Stimulated activated CD8-positive, alpha-beta memory T cell treated with anti-CD3 and anti-CD28 coated beads, Interleukin-7, amount 100 ng/mL, for 24 hours (primary cell): ENCODE data around the gene SMARCD1.

ENCODE experiments used
- DNase-seq: peaks from one replicate; pipeline ENCODE4 v3.0.0-alpha.2; 2020; ENCODE audit warnings: low read depth

Gene SMARCD1

GRCh38 chr12:50057000-50057841 lies 27.9 kb upstream of the SMARCD1 start, which contains the start of gene ASIC1:
Gene ASIC1 (plus strand): TSS chr12:50057596. CDS start chr12:50058767, 1,171 bp downstream.
- DNase-seq = no peak

GRCh38 chr12:50057896-50058670 lies 27.1 kb upstream of the SMARCD1 start:
- DNase-seq = no peak

GRCh38 chr12:50058743-50059312 lies 26.3 kb upstream of the SMARCD1 start:
- no peak for DNase-seq

GRCh38 chr12:50059440-50060119 lies 25.6 kb upstream of the SMARCD1 start:
- peak; percentile 34 for DNase-seq

GRCh38 chr12:50060120-50060468 lies 25.0 kb upstream of the SMARCD1 start:
- no peak for DNase-seq

GRCh38 chr12:50061171-50061570 lies 24.0 kb upstream of the SMARCD1 start:
- no peak for DNase-seq

- DNase-seq = no peak
Observed at GRCh38 chr12:50061946-50062686, 23.0 kb upstream of the SMARCD1 start.

- no peak for DNase-seq
Observed at GRCh38 chr12:50062728-50063460, 22.2 kb upstream of the SMARCD1 start.

- no peak for DNase-seq
Observed at GRCh38 chr12:50065726-50066310, 19.3 kb upstream of the SMARCD1 start.

- DNase-seq = no peak
Observed at GRCh38 chr12:50066402-50066801, 18.7 kb upstream of the SMARCD1 start.

GRCh38 chr12:50069069-50069468 lies 16.1 kb upstream of the SMARCD1 start:
- DNase-seq = no peak

- no peak for DNase-seq
Observed at GRCh38 chr12:50069539-50069938, 15.6 kb upstream of the SMARCD1 start.

- DNase-seq = no peak
Observed at GRCh38 chr12:50070314-50071060, 14.7 kb upstream of the SMARCD1 start.

GRCh38 chr12:50072198-50072907 lies 12.8 kb upstream of the SMARCD1 start:
- DNase-seq = no peak

GRCh38 chr12:50073206-50073605 lies 11.9 kb upstream of the SMARCD1 start:
- DNase-seq = no peak

- no peak for DNase-seq
Observed at GRCh38 chr12:50073712-50074111, 11.4 kb upstream of the SMARCD1 start.

GRCh38 chr12:50074936-50075807 lies 10.0 kb upstream of the SMARCD1 start:
- DNase-seq = peak; percentile 68

- DNase-seq = no peak
Observed at GRCh38 chr12:50075808-50076170, 9.4 kb upstream of the SMARCD1 start.
